Skeletal muscle cell (primary cell): ENCODE data around the gene SRSF12.
"Not testable (repeated sequence)": the region's sequence is repeated elsewhere in the genome, so short reads cannot be mapped to it uniquely, and the experiment has no call there.

Experiments
- DNase-seq: peaks from one replicate; pipeline ENCODE4 v3.0.0-alpha.2; 2010; ENCODE audit warnings: low read depth
- H3K4me3 ChIP-seq: 2 replicates; pipeline ENCODE4 v1.5.1; 2011; ENCODE audit warnings: low read depth, mild to moderate bottlenecking, control low read depth, low read length, moderate library complexity

SRSF12 gene

GRCh38 chr6:89079511-89080234 is 38.2 kb downstream of the SRSF12 start:
- peak; percentile 40 for DNase-seq

GRCh38 chr6:89073840-89074239 is 44.0 kb downstream of the SRSF12 start:
- no peak overlapping the region for H3K4me3 ChIP-seq
- no peak for DNase-seq

More at GRCh38 chr6:89079511-89080234, 38.2 kb downstream of the SRSF12 start:
- H3K4me3 ChIP-seq: peak overlapping the region; percentile 99

DNA sequence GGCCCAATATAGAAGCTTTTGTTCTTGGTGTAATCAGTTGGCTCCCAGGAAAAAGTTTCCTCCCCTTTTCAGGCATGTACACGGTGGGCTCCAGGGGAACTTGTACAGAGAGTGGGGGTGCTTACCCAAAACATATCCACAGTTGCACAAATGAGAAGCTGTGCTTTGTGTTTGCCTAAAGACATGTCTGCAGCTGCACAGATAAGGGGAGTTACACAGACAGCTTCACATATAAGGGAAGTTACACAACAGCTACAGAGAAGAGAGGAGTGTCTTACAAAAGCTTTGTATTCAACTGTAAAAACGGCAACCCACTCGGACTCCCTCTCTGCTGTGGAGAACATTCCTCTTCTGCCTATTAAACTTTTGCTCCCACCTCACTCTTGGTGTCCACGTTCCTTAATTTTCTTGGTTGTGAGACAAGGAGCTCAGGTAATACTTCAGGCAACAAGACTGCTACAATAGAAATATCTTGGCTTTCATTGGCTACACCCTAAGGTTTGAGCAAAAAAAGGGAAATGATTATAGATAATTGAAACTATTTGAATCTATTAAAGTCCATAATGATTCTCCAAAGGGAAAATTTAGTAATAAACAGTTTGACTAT is 44.8 kb downstream of the SRSF12 start:
- H3K4me3 ChIP-seq: no peak overlapping the region
- no peak for DNase-seq

DNA sequence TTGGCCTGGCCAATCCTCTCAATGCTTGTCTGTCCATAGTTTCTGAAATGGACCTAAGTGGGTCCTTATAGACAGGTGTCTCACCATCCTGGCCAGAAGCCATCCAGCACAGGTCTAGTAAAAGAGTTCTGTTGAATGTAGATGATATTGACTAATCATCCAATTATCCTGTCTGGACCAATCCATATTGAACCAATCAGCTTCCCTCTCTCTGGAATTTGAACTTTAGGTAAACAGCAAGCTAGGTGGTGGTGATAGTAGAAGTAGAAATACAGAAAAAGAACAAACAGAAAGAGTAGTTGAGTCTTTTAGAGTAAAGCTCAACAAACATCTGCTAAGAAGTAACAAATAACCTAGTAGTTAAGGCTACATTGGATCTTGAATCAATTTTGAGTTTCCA is 46.8 kb downstream of the SRSF12 start:
- no peak for DNase-seq
- H3K4me3 ChIP-seq: no peak overlapping the region

DNA sequence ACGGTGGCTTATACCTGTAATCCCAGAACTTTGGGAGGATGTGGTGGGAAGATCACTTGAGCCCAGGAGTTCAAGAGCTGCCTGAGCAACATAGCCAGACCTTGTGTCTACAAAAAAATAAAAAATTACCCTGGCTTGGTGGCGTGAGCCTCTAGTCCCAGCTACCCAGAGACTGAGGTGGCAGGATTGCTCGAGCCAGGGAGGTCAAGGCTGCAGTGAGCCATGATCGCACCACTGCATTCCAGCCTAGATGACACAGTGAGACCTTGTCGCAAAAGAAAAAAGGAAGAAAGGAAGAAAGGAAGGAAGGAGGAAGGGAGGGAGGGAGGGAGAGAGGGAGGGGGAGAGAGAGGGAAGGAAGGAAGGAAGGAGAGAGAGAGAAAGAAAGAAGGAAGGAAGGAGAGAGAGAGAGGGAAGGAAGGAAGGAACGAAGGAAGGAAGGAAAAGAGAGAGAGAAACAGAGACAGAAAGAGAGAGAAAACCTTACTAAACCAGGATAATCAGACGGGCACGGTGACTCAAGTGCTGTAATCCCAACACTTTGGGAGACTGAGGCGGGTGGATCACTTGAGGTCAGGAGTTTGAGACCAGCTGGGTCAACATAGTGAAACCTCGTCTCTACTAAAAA is 48.2 kb downstream of the SRSF12 start:
- H3K4me3 ChIP-seq: no peak overlapping the region
- DNase-seq: no peak

DNA sequence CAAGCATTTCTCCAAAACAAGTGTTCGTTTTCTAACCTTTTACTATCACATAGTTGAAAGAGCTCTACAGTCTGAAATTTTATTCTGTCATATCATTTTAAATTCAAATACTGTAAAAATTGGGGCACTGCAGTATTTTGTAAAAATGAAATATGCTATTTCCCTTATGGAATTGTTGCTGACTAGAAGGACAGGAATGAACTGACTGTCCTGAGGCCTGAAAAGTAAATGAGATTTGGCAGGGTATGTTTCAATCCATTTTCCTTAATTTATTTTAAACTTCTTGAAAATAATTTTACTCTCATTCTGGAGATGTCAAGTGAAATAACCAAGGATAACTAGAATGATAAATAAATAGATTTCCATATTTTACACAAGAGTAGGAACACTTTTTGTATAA is 49.2 kb downstream of the SRSF12 start:
- H3K4me3 ChIP-seq: no peak overlapping the region
- no peak for DNase-seq

DNA sequence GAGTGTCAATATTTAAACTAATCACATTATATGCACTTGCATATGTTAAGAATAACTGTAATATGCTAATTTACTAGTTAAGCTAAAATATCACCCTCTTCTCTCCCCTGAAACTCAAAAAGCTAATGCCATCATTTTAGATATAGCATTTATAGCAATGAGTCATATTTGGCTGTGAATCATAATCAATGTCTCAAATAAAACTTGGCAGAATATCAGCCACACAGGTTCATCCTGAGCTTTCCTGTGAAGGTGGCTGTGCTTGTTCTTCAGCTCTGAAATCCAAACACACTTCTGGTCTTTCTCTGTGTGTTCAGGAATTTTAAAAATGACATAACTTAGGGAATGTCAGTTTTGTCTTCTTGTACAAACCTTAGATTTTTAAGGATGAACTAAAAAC is 50.1 kb downstream of the SRSF12 start:
- no peak overlapping the region for H3K4me3 ChIP-seq
- no peak for DNase-seq

DNA sequence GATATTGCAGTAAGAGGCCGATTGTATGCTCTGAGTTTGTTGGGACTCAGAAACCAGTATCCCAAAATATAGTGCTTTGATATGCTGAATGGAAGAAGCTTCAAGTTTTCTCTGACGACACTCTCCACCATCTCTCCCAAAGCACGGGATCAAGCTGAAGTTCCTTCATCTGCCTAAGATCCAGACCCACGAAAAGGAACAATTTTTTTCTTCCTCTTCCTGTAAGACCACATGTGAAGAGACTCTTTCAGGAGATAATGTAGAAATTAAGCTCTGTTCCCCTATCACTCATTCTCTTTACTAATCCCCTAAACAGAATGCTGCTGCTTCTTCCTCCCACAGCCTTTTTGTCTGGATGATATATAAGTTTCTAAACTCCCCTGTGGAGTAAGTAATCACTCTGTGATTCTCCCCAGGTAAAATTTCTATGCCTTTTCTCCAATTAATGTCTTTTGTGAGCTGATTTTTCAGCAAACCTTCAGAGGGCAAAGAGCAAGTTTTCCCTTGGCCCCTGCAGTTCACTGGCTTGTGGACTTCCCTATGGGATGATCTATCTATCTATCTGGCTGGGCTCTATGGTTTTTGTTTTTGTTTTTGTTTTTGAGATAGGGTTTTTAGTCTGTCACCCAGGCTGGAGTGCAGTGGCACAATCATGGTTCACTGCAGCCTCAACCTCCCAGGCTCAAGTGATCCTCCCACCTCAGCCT is 50.8 kb downstream of the SRSF12 start:
- DNase-seq: no peak
- no peak overlapping the region for H3K4me3 ChIP-seq

DNA sequence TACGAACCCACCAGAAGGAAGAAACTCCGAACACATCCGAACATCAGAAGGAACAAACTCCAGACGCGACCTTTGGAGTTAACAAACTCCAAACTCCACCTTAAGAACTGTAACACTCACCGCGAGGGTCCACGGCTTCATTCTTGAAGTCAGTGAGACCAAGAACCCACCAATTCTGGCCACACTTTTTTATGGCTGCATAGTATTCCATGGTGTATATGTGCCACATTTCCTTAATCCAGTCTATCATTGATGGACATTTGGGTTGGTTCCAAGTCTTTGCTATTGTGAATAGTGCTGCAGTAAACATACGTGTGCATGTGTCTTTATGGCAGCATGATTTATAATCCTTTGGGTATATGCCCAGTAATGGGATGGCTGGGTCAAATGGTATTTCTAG is 51.8 kb downstream of the SRSF12 start:
- not testable (repeated sequence) for H3K4me3 ChIP-seq, DNase-seq

DNA sequence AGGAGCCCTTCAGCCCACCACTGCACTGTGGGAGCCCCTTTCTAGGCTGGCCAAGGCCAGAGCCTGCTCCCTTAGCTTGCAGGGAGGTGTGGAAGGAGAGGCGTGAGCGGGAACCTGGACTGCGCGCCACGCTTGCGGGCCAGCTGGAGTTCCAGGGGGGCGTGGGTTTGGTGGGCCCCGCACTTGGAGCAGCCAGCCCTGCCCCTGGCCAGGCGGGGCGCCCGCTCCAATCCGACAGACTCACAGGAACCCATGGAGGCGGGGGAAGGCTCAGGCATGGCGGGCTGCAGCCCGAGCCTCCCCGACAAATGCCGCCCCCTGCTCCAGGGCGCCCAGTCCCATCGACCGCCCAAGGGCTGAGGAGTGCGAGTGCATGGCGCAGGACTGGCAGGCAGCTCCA is 52.9 kb downstream of the SRSF12 start:
- not testable (repeated sequence) for H3K4me3 ChIP-seq, DNase-seq

DNA sequence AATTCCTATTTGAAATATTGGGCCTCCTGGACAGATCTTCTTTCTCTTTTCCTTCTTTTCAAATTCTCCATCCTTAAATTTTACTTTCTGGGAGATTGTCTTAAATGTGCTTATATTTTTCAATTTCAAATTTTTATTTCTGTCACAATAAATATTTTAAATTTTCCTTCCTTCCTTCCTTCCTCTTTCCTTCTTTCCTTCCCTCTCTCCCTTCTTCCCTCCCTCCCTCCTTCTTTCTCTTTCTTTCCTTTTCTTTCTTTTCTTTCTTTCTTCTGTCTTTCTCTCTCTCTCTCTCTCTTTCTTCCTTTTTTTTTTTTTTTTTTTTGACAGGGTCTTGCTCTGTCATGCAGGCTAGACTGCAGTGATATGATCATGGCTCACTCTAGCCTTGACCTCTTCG is 54.0 kb downstream of the SRSF12 start:
- no peak for DNase-seq
- no peak overlapping the region for H3K4me3 ChIP-seq

- DNase-seq: no peak
Observed at GRCh38 chr6:89059227-89059626, 58.6 kb downstream of the SRSF12 start.

GRCh38 chr6:89058627-89059026 is 59.2 kb downstream of the SRSF12 start:
- no peak overlapping the region for H3K4me3 ChIP-seq
- DNase-seq: no peak

More at GRCh38 chr6:89059227-89059626, 58.6 kb downstream of the SRSF12 start:
- no peak overlapping the region for H3K4me3 ChIP-seq

- H3K4me3 ChIP-seq: no peak overlapping the region
Observed at GRCh38 chr6:89057759-89058158, 60.1 kb downstream of the SRSF12 start.

DNA sequence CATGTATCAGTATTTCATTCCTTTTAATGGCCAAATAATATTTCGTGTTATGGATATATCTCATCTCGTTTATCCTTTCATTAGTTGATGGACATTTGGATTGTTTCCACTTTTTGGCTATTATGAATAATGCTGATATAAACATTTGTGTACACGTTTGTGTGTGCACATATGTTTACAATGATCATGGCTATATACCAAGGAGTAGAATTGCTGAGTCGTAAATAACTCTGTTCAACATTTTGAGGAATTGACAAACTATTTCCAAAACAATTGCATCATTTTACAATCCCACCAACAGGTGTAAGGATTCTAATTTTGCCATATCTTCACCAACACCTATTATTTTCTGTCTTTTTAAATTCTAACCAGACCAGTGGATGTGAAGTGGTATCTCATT is 63.7 kb downstream of the SRSF12 start:
- H3K4me3 ChIP-seq: no peak overlapping the region
- no peak for DNase-seq

More at GRCh38 chr6:89057759-89058158, 60.1 kb downstream of the SRSF12 start:
- no peak for DNase-seq

GRCh38 chr6:89051676-89052075 is 66.2 kb downstream of the SRSF12 start:
- DNase-seq: no peak
- no peak overlapping the region for H3K4me3 ChIP-seq

DNA sequence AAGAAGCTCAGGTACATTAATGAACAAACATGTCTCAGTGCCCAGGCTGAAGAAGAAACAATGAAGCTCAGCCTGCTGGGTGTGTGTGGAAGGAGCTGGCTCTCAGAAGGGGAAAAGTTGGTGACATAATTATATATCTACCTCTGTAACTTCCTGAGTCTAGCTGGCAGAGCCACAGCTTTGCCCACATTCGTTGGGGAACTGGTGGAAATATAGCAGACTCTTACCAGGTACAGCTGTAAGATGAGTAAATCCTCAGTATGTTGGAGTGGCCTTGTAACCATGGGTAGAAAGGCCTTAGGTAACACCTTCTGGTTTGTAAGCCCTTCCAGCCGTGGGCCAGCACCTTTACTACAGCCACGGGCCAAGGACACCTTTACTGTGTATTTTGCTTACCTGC is 67.2 kb downstream of the SRSF12 start:
- H3K4me3 ChIP-seq: no peak overlapping the region
- no peak for DNase-seq

- H3K4me3 ChIP-seq: no peak overlapping the region
- DNase-seq: peak; percentile 84
Observed at GRCh38 chr6:89050155-89050554, 67.7 kb downstream of the SRSF12 start.

- no peak overlapping the region for H3K4me3 ChIP-seq
- peak; percentile 80 for DNase-seq
Observed at GRCh38 chr6:89048985-89049384, 68.9 kb downstream of the SRSF12 start.

DNA sequence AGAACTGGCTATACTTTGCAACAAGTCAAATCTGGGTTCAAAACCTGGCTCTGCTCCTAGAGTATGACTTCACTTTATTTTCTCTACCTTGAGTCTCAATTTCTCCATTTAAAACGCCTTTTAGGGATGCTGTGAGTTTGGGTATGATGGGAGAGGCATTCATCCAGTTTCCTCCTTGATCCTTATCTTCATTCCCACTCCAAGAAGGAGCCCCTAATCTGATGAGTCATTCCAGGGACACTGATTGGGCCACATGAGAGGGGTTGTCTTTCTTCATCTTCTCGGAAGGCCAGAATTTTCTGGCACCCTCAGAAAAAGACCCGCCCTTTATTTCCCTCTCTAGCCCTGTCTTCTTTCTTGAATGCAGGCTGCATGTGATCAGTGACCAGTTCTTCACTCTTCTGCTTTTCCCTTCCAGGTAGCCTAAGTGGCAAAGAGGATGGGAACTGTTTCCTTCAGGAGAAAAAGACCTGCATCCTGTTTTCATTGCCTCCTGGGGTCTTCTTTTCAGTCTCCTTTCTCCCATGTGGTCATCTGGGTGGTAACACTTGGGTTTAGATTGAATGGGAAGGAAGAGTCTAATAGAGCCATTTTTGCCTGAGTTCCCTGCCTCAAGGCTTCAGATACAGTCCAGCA is 69.5 kb downstream of the SRSF12 start:
- no peak overlapping the region for H3K4me3 ChIP-seq
- no peak for DNase-seq
